ENCODE data around the gene TMEM43.

DNA sequence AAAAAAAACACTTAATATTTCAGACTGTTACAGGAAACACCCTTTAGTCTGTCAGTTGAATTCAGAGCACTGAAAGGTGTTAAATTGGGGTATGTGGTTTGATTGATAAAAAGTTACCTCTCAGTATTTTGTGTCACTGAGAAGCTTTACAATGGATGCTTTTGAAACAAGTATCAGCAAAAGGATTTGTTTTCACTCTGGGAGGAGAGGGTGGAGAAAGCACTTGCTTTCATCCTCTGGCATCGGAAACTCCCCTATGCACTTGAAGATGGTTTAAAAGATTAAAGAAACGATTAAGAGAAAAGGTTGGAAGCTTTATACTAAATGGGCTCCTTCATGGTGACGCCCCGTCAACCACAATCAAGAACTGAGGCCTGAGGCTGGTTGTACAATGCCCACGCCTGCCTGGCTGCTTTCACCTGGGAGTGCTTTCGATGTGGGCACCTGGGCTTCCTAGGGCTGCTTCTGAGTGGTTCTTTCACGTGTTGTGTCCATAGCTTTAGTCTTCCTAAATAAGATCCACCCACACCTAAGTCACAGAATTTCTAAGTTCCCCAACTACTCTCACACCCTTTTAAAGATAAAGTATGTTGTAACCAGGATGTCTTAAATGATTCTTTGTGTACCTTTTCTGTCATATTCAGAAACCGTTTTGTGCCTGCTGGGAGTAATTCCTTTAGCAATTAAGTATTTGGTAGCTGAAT, 17.9 kb downstream of the TMEM43 start:
- TF ChIP-seq, protein P1, sequence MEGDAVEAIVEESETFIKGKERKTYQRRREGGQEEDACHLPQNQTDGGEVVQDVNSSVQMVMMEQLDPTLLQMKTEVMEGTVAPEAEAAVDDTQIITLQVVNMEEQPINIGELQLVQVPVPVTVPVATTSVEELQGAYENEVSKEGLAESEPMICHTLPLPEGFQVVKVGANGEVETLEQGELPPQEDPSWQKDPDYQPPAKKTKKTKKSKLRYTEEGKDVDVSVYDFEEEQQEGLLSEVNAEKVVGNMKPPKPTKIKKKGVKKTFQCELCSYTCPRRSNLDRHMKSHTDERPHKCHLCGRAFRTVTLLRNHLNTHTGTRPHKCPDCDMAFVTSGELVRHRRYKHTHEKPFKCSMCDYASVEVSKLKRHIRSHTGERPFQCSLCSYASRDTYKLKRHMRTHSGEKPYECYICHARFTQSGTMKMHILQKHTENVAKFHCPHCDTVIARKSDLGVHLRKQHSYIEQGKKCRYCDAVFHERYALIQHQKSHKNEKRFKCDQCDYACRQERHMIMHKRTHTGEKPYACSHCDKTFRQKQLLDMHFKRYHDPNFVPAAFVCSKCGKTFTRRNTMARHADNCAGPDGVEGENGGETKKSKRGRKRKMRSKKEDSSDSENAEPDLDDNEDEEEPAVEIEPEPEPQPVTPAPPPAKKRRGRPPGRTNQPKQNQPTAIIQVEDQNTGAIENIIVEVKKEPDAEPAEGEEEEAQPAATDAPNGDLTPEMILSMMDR (IDR thresholded peaks at IDR 0.05; ENCODE audit: low read depth, low read length): no peak
- no peak for TF ChIP-seq EZH2phosphoT487 (IDR thresholded peaks at IDR 0.05; ENCODE audit: low read depth)
